Bone marrow (tissue), 2 donors: Measurements from ENCODE around the gene CPPED1.
"Not testable (repeated sequence)": the region's sequence is repeated elsewhere in the genome, so short reads cannot be mapped to it uniquely, and the experiment has no call there.

Experiments used
- DNase-seq, 2 donors: peaks; one replicate each; lab custom pipeline; 2025; lab: John Stamatoyannopoulos, UW

Gene CPPED1

GRCh38 chr16:12766853-12767252 lies 36.8 kb downstream of the CPPED1 start:
- DNase-seq = no peak

DNA sequence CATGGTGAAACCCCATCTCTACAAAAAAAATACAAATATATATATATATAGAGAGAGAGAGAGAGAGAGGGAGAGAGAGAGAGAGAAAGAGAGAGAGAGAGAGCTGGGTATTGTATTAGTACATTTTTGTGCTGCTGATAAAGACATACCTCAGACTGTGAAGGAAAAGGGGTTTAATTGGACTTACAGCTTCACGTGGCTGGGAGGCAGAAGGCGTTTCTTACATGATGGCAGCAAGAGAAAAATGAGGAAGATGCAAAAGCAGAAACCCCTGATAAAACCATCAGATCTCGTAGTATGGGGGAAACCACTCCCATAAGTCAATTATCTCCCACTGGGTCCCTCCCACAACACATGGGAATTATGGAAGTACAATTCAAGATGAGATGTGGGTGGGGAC lies 37.5 kb downstream of the CPPED1 start:
- not testable (repeated sequence) for DNase-seq

DNA sequence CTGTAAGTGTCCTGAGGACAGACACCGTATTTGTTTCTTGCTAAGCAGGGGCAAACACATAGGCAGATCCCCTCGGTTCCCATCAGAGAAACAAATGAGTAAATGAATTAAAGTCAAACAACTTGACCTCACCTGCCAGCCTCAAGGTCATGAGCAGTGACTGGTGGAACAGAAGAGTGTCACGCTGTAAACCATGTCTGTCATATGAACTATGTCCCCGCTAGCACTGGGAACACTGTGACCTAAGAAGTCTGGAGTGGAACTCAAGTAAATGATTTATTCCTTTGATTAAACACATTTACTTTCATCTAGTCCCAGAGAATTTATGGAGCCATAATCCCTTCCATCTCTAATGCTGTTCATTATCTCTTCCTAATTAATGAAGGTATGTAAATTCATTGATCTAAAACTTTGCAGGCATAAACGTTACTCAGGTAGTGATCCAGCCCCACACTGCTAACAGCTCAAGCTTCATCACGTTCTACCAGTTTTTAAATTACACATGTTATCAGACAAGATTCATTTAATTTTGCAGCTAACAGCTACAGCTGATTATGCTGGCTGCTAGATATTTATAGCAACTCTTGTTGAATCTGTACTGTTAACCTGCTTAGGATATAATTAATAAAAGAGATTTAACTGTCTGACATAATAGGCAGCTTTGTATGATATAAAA lies 38.7 kb downstream of the CPPED1 start:
- no peak for DNase-seq

- no peak for DNase-seq
Observed at GRCh38 chr16:12763517-12763916, 40.2 kb downstream of the CPPED1 start.

GRCh38 chr16:12760819-12761611 lies 42.7 kb downstream of the CPPED1 start:
- no peak for DNase-seq

- DNase-seq = no peak
Observed at GRCh38 chr16:12758670-12759558, 44.8 kb downstream of the CPPED1 start.

DNA sequence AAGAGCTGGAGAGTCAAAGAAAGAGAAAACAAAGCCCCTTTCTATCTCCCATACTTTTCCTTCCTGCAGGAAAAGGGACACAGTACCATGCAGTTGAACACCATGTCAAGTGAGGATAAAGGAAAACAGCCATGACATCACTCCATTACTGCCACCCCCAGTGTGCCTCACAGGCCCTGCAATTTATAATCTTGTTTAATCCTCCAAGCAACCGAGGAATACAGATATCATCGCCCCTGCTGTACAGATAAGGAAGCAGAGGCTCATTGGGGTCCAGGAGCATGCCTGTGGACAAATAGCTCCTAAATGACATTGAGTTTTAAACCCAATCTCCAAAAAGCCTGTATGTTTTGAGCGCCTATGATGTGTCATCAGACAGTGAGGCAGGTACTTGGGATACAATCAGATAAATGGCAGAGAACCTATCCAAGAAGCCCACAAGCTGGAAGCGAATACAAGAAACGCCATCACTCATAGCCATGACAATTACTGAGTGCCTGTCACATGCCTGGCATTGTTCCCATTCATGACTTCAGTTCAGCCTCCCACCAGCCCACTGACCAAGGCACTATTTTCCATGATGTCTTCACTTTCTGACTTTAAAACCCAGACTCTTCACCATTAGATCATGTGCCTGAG lies 45.5 kb downstream of the CPPED1 start:
- no peak for DNase-seq

GRCh38 chr16:12757546-12757945 lies 46.1 kb downstream of the CPPED1 start:
- no peak for DNase-seq

GRCh38 chr16:12754824-12755543 lies 48.7 kb downstream of the CPPED1 start:
- no peak for DNase-seq

GRCh38 chr16:12753203-12754023 lies 50.3 kb downstream of the CPPED1 start:
- DNase-seq = no peak

- DNase-seq = no peak
Observed at GRCh38 chr16:12752159-12752558, 51.5 kb downstream of the CPPED1 start.

- no peak for DNase-seq
Observed at GRCh38 chr16:12750554-12750918, 53.2 kb downstream of the CPPED1 start.

DNA sequence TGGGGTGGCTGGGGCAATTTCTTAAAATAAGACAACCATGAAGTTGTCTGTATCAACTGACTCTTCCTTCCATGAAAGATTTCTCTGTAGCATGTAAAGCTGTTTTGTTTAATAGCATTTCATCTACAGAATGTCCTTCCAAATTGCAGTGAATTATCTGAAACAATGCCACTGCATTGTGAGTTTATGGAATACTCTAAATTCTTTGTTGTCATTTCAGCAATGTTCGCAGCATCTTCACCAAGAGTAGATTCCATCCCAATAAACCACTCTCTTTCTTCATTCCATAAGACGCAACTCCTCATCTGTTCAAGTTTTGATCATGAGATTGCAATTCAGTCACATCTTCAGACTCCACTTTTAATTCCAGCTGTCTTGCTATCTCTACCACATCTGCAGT lies 54.6 kb downstream of the CPPED1 start:
- no peak for DNase-seq

DNA sequence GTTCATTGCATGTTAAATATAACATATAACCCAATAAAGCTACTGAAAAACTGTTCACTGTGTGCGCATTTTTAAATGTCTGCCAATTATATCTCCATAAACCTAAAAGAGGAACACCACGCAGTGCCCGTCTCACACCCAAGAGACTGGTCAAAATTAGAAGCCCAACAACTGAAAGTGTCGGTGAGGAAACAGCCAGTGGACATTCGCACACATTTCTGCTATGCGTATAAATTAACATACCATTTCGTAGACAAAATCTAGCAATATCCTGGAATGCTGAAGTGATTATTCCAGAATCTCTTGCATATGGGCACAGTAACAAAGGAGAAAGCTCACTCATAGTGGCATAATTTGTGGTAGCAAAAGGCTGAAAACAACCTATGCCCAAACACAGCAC lies 55.9 kb downstream of the CPPED1 start:
- no peak for DNase-seq

DNA sequence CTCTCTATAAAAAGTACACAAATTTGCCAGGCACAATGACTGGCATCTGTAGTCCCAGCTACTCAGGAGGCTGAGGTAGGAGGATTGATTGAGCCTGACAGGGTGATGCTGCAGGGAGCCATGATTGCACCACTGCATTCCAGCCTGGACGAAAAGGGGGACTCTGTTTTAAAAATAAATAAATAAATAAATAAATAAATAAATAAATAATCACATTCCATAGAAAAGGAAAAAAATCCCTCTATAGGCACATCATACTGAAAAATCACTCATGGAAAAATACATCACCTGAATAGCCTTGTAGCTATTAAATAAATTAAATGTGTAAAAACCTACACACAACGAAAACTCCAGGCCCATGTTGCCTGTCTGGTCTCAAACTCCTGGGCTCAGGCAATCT lies 56.4 kb downstream of the CPPED1 start:
- DNase-seq = no peak

- no peak for DNase-seq
Observed at GRCh38 chr16:12744860-12745259, 58.8 kb downstream of the CPPED1 start.

DNA sequence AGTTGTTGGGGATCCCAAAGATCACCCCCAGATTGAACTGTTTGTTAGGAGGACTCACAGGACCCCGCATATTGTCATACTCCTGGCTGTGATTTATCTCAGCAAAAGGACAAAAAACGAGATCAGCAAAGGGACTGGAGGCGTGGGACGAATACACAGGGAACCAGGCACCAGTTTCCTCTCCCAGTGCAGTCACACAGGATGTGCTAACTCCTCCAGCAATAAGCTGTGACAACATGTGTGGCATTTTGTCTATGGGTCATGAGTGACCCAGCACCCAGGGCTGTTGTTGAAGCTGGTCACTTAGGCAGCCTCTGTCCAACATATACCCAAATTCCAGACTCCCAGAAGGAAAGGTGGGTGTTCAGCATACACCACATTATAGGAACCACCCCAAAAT lies 60.9 kb downstream of the CPPED1 start:
- no peak for DNase-seq

GRCh38 chr16:12740986-12741610 lies 62.6 kb downstream of the CPPED1 start:
- no peak for DNase-seq

- DNase-seq = no peak
Observed at GRCh38 chr16:12739738-12740137, 63.9 kb downstream of the CPPED1 start.

DNA sequence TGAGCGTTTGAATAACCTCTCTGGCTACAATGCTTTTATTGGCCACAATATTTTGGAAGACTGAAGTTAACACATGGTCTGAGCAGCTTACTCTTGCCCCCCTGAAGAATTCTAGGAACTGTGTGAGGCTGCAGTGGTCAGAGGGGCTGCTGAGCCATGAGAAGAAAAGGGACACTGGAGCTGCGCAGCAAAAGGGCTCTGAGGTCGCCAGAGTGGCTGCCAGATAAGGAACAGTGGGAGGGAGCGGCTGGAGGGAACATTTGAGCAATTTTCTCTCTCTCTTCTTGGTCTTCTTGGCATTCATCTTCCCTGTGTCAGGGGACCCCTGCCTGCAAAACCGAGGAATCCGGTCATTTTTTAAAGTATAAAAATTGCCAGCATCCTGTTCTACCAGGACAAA lies 66.1 kb downstream of the CPPED1 start:
- no peak for DNase-seq
